Activated naive CD4-positive, alpha-beta T cell treated with Interleukin-2 at 50 U/mL for 16 hours (primary cell): ENCODE results near the gene ORAI2.
A peak's percentile ranks its signal among the peaks of the same experiment; 100 is the strongest.
"Not testable (repeated sequence)": the region's sequence is repeated elsewhere in the genome, so short reads cannot be mapped to it uniquely, and the experiment has no call there.

ENCODE experiments used
- DNase-seq: peaks from one replicate; pipeline ENCODE4 v3.0.0-alpha.2; 2020

ORAI2 gene

DNA sequence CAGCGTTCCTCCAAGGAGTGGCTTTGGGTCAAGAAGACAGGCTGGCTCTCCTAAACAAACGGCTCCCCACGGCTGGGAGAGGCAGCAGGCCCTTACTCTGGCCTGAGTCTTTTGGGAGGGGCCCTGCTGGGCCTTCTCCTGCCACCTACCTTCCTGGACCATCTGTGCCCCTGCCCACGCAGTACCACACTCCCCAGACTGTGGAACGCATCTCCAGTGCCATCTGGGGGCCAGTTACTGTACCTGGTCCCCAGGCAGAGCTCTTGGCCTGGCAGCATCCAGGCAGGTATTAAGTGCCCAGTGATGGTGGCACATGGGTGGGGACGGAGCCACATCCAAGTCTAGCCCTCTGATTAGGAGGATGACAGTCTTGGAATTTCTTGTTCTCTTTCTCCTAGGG, 16.9 kb downstream of the ORAI2 start:
- peak; percentile 65 for DNase-seq

DNA sequence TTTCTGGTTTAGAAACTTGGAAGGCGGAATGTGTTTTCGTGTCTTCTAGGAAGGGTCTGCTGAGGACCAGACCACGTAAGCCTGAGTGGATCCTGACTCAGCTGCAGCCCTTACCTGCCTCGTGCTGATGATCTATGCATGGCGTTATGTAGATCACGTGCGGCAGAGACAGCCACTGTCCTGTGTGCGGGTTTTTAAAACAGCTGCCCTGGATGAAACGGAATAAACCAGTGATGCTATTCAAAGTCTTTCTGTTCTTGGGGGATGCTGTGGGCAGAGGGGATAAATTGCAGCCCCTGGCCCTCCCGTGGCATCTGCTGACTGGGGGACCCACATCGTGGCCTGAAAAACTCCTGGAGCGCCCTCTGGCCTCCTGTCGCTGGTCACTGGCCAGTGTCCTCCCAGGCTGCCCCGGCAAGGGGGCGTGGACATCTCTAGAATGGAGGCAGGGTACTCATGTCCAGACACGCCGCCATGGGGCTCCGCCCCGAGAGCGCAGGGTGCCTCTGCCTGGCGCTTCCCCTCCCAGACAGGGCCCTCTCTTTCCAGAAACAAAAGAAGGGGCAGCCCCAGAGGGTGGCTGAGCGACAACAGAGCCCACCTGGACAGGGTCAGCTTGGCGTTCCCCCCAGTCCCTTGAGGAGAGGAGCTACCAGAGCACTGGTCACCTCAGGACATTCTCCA, 18.1 kb downstream of the ORAI2 start:
- no peak for DNase-seq

GRCh38 chr7:102452451-102452850, 19.1 kb downstream of the ORAI2 start:
- no peak for DNase-seq

DNA sequence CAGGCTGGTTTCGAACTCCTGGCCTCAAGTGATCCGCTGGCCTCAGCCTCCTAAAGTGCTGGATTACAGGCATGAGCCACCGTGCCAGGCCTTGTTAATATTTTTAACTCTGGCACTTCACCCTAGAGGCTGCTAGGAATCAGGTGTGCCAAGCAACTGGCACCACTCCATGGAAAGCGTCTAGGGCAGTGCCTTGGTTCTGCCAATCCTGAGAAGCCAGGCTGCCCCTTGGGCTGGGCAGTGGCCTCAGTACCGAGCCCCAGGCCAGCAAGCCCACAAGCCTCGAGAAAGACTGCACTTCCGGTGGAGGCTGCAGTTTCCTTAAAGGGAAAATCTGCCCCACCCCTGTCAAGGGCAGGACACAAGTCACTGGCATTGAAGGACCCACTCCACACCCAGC, 19.9 kb downstream of the ORAI2 start:
- no peak for DNase-seq

DNA sequence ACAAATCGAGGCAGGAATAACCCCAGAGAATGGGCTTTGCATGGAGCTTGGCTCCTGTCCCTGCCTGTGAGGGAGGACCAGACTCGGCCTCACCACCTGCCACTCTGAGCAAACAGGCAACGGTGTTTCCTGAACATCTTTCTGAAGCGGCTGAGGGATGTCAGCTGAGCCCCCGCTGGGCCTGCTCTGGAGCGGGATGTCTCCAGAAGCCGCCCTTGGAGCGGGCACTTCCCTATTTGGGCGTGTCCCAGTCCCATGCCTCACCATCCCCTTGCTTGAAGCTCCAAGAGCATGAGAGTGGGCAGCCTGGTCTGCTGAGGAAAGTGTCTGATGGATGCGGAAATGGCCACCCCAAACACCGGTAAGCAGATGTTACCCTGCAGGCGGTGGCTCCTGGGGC, 21.1 kb downstream of the ORAI2 start:
- DNase-seq: no peak

- DNase-seq: not testable (repeated sequence)
These were observed 21.6 kb downstream of the ORAI2 start for GRCh38 chr7:102454932-102455331.

GRCh38 chr7:102455596-102455995, 22.2 kb downstream of the ORAI2 start:
- no peak for DNase-seq

DNA sequence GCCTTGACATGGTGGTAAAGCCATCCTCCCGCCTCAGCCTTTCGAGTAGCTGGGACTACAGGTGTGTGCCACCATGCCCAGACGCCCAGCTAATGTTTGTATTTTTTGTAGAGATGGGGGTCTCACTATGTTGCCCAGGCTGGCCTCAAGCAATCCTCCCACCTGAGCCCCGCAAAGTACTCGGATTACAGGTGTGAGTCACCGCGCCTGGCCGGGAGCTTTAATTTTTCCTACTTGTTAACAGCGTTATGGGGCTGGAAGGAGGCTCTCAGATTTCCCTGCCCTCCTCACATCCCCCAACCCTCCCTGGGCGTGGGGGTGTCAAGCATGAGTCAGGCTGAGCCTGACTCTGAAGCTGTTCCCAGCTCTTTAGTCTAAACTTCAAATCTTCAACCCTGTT, 23.0 kb downstream of the ORAI2 start:
- no peak for DNase-seq

- no peak for DNase-seq
These were observed 24.1 kb downstream of the ORAI2 start for GRCh38 chr7:102457352-102457924.

DNA sequence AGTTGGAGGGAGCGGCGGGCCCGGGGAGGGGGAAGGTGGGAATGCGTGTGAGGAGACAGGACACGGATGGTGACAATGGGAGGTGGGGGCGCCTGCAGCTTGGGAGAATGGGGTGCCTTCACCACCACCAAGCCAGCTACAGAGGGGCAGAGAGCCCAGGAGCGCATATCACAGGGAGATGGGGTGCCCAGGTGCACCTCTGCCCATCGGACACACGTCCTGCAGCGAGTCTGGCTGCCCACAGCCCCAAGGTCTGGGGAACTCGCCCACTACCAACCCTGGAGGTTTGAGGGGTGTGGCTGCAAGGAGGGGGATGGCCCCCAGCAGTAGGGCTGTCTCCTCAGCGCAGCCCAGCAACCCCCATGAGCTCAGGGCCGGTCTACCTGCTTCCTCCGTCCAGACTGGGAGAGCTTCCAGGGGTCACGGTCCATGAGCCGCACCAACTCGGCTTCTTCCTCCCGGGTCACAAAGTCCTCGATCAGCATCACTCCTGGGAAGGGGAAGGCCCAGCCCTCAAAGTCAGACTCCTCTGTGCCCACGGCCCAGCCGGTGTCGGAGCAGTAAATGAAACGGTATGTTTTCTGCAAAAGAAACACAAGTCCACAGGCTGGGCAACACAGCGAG, 26.0 kb downstream of the ORAI2 start:
- no peak for DNase-seq

DNA sequence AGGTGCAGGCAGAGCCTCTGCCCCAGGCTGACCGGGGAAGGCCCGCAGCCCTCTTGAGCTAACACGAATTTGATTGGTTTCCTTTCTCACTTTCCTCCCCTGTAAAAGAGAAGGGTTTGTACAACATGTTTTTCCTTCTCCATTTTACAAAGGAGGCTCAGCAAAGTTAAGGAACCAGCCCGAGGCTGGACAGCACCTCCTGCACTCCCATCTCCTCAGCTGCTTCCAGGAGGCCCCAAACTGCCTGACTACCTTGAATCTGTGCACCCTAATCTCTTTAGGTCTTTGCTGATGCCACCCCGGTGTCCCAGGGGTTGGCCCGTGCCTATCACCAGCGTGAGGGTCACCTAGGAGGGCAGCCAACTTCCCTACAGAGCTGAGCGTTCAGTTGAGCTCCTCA, 27.1 kb downstream of the ORAI2 start:
- no peak for DNase-seq

GRCh38 chr7:102463841-102464576, 30.6 kb downstream of the ORAI2 start:
- no peak for DNase-seq

GRCh38 chr7:102464577-102465280, 31.4 kb downstream of the ORAI2 start, which contains the start of the genes ALKBH4 and LRWD1:
Gene ALKBH4, minus strand, starts transcription at chr7:102464863. Its CDS starts 27 bp downstream, at chr7:102464836.
Gene LRWD1, plus strand, starts transcription at chr7:102464984. Its CDS starts 97 bp downstream, at chr7:102465081.
- DNase-seq: peak; percentile 96

DNA sequence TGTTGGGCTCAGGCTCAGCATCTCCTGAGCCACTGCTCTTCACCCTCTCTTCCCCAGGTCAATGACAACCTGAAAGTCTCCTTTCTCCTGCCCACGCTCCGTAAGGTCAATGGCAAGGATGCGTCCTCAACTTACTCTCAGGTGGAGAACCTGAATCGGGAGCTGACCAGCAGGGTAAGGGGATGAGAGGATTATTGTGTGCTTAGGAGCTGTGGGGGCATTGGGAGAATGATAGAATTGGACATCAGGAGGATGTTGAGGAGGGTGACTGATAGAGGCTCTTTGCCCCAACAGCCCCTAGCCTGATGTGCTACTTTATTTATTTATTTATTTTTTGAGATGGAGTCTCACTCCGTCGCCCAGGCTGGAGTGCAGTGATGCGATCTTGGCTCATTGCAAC, 32.7 kb downstream of the ORAI2 start:
- no peak for DNase-seq

GRCh38 chr7:102467581-102468477, 34.5 kb downstream of the ORAI2 start:
- DNase-seq: no peak

DNA sequence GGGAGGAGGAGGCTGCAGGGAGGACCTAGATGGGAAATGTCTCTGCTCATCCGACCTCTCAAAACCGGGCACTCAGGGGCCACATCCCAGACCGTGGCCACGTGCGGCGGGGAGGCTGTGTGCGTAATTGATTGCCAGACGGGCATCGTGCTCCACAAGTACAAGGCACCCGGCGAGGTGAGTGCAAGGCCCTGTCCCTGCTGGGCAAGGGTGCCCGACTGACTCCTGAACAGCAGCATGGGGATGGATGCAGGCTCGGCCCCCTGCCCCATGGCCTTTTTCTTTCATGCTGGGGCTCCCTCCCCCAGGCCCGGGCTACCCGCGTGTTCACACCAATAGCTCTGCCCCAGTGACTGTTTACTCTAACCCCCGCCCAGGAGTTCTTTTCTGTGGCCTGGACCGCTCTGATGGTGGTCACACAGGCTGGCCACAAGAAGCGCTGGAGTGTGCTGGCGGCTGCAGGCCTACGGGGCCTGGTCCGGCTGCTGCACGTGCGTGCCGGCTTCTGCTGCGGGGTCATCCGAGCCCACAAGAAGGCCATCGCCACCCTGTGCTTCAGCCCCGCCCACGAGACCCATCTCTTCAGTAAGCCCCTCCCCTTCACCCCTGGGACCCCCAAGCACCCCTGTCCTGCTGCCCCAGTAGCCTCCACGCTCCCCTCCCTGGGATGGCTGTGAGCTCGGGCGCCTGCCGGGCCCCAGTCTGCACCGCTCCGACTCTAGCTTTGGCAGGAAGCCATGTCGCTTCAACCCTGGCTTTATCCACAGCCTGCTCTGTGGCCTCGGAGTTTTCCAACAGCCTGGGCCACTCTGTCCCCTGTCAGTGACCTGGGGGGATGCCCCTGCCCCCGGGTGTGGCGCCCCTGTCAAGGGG, 35.3 kb downstream of the ORAI2 start:
- DNase-seq: no peak

DNA sequence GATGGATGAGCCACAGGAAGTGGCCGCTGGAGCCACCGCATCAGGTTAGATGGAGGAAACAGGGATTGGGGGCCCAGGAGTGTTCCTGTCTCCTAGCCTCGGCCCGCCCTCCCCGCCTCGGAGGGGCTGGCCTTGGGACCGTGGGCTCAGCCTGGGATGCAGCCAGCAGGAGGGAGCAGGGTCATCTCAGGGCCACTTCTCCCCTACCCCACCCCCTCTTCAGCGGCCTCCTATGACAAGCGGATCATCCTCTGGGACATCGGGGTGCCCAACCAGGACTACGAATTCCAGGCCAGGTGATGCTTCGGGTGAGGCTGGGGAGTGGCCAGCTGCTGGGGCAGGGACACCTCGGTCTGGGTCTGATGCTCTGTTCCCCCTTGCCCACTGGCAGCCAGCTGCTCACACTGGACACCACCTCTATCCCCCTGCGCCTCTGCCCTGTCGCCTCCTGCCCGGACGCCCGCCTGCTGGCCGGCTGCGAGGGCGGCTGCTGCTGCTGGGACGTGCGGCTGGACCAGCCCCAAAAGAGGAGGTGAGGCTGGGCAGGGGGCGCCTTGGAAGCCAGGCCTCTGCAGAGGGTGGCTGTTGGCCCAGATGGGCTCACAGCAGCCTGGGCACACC, 36.1 kb downstream of the ORAI2 start:
- no peak for DNase-seq

DNA sequence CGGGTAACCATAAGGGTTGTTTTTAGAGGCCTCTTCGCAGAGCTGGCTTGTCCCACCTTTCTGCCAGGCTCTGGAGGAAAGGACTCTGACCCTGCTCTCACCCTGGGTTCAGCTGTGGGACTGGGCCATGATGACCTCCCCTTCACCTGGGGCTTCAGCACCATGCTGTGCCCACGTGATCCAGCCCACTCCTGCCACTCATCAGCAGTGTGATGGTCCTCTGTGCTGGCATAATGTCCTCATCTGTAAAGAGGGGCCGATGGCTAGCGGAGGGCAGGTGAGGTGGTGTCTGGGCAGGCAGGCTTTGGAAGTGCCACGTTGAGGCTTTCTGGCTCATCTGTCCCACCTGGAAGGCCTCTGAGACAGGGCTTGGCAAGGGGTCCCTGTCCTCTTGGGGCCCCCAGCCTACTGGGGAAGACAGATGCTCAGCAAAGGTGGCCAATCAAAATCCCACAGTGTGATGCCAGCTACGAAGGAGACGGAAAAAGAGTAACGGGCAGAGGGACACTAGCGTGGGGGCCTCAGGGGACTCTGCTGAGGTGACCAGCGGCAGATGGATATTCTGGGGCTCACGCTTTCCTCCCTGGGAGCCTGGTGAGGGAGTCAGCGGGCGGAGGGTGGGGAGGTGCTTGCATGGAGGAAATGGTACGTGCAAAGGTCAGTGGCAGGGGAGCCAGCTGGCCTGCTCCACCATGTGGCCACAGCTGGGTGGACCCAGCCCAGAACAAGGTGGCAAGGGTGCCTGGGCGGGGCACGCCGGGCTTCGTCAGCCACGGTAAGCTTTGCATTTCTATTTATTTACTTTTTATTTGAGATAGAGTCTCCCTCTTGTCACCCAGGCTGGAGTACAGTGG, 36.8 kb downstream of the ORAI2 start:
- DNase-seq: no peak

DNA sequence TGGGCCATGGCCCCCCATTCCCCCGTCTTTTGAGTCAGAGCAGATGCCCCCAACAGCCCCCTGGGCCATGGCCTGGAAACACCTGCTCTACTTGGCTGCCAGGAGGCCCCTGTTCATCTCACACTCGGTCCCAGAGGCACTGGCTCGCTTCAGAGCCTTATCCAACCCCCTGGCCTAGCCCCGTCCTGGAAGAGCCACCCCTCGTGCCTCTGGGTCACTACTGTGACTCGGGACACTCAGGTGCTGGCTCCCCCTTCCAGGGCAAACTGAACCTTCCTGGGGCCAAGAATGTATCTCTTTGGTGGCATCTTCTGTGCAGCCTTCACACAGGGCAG, 38.4 kb downstream of the ORAI2 start:
- no peak for DNase-seq
